Measurements from ENCODE around the gene CBX6. TPM values are rescaled to one million over a fixed set of nuclear protein-coding genes. Genes with fewer than 3 reads are reported as not detected.

The CBX6 gene
- total RNA-seq, 1 experiment from 2014 or later, result 31.4 TPM

DNA sequence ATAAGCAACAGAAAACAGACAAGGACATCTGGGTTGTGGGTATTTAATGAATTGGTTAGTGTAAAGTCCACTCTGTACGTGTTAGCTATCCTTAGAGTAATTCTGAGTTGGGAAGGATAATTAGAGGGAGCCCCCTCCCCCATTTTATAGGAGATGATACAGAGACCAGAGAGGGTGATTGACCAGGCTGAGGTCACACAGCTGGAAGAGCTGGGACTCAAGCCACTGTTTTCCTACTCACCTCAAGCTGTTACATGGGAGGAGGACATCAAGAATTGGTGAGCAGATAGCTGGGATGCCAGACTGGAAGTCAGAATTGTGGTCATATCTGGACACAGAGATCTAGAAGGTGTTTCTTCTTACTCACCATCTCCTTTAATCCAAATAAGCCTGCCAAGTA, 19.5 kb downstream of the CBX6 start:
- TF ChIP-seq CTCF (conservative IDR thresholded peaks at IDR 0.05), result no peak
- Histone ChIP-seq H4K8ac (replicated peaks; ENCODE audit: insufficient read length, low read depth, low read length) (no peak overlapping the region), H3K9ac (ENCODE audit: extremely low read depth, insufficient read length, low read length) (no peak overlapping the region), H3T11ph (ENCODE audit: low read length) (no peak overlapping the region), H3K14ac (ENCODE audit: insufficient read depth, low read length) (no peak overlapping the region), H3K79me1 (ENCODE audit: insufficient read depth, low read depth, low read length, poor library complexity, severe bottlenecking) (no peaks in the 10 kb centered on the region), H3K9me3 (ENCODE audit: control insufficient read depth, low read depth, low read length) (no peaks in the 10 kb centered on the region), H2BK120ac (ENCODE audit: low read depth, low read length, poor library complexity, severe bottlenecking) (no peak overlapping the region), H3K23ac (ENCODE audit: insufficient read length, low read depth, low read length) (no peak overlapping the region), H3K56ac (ENCODE audit: insufficient read length, low read depth, low read length) (no peak overlapping the region), H3K18ac (ENCODE audit: insufficient read length, low read depth, low read length) (no peak overlapping the region), H3K4me2 (ENCODE audit: insufficient read depth, insufficient read length, low read length) (no peak overlapping the region), H2BK5ac (ENCODE audit: insufficient read length, low read length) (no peak overlapping the region), H3K79me2 (ENCODE audit: insufficient read depth, low read length) (no peaks in the 10 kb centered on the region), H2BK20ac (ENCODE audit: low read depth, low read length, poor library complexity, severe bottlenecking) (no peak overlapping the region), H2AFZ (ENCODE audit: low read length) (no peak overlapping the region), H3K4me1 (ENCODE audit: insufficient read depth, low read length) (no peaks in the 10 kb centered on the region), H2BK15ac (ENCODE audit: low read depth, low read length) (no peak overlapping the region), H3K23me2 (ENCODE audit: insufficient read length, low read depth, low read length, poor library complexity, severe bottlenecking) (no peaks in the 10 kb centered on the region), H3K4ac (ENCODE audit: low read depth, low read length) (no peak overlapping the region), H3K27me3 (ENCODE audit: insufficient read depth, low read length) (no peaks in the 10 kb centered on the region), H4K20me1 (ENCODE audit: control insufficient read depth, insufficient read depth, insufficient read length) (peaks cover 2% of the 10 kb centered on the region), H2AK5ac (ENCODE audit: insufficient read length, low read length) (no peak overlapping the region), H2BK12ac (ENCODE audit: insufficient read length, low read depth, low read length) (no peak overlapping the region), H3K27ac (ENCODE audit: insufficient read length, low read depth, low read length) (no peak overlapping the region), H4K5ac (ENCODE audit: insufficient read length, low read depth, low read length) (no peak overlapping the region), H4K91ac (ENCODE audit: insufficient read length, low read depth, low read length) (no peak overlapping the region)
- H3K4me3 Mint-ChIP-seq, result no peak overlapping the region; a peak in 1 of 5 replicates
- WGBS (ENCODE audit: extremely low coverage, insufficient read length, low lambda C conversion rate), result no CpG with 5 or more reads among the region's 1 CpG
- DNase-seq, result no peak
- peaks cover 67% of the 10 kb centered on the region for H3K27me3 Mint-ChIP-seq (ENCODE audit: low read depth)
- H3K36me3 Mint-ChIP-seq (ENCODE audit: insufficient read depth in 1 of 3, low read depth in 3 of 3), result no peaks in the 10 kb centered on the region
- no peaks in the 10 kb centered on the region for H3K9me3 Mint-ChIP-seq
- H3K27ac Mint-ChIP-seq, result no peak overlapping the region; a peak in 1 of 7 replicates
- peaks cover 10 to 27% of the 10 kb centered on the region in 2 experiments for H3K4me1 Mint-ChIP-seq
